Activated CD8-positive, alpha-beta memory T cell treated with anti-CD3 and anti-CD28 coated beads for 1 hour (primary cell): Measurements from ENCODE around the gene EEF1A1.
"Not testable (repeated sequence)": the region's sequence is repeated elsewhere in the genome, so short reads cannot be mapped to it uniquely, and the experiment has no call there.

Source experiments
- DNase-seq, 2 donors: peaks; one replicate each; pipeline ENCODE4 v3.0.0-alpha.2; 2020; ENCODE audit warnings: low read depth in 1 of 2; ENCODE audit errors: extremely low read depth in 1 of 2

EEF1A1 gene

DNA sequence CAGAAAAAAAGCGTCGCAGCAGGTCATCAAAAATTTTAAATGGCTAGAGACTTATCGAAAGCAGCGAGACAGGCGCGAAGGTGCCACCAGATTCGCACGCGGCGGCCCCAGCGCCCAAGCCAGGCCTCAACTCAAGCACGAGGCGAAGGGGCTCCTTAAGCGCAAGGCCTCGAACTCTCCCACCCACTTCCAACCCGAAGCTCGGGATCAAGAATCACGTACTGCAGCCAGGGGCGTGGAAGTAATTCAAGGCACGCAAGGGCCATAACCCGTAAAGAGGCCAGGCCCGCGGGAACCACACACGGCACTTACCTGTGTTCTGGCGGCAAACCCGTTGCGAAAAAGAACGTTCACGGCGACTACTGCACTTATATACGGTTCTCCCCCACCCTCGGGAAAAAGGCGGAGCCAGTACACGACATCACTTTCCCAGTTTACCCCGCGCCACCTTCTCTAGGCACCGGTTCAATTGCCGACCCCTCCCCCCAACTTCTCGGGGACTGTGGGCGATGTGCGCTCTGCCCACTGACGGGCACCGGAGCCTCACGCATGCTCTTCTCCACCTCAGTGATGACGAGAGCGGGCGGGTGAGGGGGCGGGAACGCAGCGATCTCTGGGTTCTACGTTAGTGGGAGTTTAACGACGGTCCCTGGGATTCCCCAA is at the start of gene EEF1A1:
Gene EEF1A1 (minus strand): TSS at position 345 of the 663 bp plus-strand sequence. CDS start 1,006 bp downstream, outside the sequence.
- peak; percentile 99 for DNase-seq

DNA sequence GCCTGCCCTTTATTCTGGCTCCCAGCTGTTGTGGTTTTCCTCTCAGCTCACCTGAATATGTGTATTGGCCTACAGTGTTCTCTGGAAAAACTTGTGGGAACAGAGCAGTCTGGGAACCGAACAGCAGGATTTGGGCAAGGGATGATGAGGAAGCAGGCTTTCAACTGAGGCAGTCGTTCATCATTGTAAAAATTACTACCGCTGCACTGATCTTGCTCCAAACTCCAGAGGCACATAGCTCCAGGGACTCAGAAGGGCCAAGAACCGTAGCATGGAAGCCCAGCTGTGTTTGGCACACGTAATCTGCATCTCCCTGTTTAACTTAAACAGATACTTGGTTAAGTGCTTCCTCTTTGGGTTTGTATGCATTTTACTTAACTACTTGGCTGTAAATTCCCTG is 48.3 kb upstream of the EEF1A1 start:
- DNase-seq, result no peak

DNA sequence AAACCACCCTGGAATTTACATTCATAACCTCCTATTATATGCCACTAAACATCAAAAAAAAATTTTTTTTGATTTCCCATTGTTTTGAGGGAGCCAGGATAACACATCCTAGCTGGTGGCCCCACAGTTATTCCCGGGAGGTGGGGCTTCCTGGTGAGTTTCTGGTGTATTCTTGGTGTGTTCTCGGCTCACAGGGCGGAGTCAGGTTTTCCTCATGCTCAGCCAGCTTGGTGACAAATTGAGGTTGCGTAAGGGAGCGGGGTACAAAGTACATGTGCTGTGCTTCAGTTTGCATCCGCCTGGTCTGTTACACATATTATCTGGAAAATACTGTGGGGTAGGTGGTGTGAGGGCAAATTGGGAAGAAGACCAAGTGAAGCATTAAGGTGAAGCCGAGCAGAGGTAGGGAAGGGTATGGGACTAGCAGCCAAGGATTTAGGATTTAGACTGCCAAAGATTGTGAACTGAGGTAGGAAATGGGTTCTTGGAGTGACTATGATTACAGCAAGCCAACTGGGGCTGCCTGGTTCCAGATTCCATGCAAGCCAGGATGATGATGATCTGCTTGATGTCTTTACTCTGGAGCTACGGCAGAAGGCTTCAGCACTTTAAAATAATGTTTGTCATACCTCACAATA is 46.2 kb upstream of the EEF1A1 start:
- DNase-seq, result no peak

DNA sequence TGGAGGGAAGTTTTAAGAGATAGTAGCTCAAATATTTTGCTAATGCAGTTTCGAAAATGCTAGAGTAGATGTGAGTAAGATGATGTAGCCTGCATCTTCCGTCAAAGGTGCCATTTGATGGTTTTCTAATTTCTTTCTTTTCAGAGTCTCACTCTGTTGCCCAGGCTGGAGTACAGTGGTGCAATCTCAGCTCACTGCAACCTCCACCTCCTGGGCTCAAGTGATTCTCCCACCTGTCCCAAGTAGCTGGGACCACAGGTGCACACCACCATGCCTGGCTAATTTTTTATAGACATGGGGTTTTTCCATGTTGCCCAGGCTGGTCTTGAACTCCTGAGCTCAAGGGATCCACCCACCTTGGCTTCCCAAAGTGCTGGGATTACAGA is 45.6 kb upstream of the EEF1A1 start:
- DNase-seq, result not testable (repeated sequence)

DNA sequence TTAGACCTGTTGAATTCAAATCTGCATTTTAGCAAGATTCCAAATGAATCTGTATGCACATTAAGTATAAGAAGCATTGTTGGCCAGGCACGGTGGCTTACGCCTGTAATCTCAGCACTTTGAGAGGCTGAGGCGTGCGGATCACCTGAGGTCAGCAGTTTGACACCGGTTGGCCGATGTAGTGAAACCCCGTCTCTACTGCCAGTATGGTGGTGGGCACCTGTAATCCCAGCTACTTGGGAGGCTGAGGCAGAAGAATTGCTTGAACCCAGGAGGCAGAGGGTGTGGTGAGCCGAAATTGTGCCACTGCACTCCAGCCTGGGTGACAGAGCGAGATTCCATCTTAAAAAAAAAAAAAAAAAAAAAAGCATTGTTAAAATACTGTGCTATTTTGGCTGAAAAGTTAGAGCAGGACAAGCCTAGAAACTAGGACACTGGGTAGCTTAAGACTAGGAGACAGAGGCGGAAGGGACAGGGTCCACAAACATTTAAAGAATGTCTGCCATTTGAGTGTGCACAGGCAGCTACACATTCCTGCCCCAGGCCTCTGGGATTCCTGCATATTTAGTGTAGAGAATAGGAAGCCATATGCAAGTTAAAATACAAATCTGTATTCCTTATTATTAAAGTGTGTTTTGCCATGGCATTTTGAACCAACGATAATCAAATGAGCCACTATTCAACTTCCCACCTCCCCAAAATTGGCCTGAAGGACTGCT is 45.1 kb upstream of the EEF1A1 start:
- no peak for DNase-seq

DNA sequence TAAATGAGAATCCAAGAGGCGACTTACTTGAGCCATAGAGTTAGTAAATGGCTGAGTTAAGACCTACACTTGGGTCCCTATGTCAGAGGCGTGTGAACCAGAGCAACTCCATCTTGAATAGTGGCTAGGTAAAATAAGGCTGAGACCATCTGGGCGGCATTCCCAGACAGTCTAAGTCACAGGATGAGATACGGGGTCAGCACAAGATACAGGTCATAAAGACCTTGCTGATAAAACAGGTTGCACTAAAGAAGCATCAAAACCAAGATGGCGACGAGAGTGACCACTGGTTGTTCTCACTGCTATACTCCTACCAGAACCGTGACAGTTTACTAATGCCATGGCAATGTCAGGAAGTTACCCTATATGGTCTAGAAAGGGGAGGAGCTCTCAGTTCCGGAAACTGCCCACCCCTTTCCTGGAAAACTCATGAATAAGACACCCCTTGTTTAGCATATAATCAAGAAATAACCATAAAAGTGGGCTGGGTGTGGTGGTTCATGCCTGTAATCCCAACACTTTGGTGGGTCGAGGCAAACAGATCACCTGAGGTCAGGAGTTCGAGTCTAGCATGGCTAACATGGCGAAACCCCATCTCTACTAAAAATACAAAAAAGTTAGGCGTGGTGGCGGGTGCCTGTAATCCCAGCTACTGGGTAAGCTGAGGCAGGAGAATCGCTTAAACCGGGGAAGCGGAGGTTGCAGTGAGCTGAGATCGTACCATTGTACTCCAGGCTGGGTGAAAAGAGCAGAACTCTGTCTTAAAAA is 43.9 kb upstream of the EEF1A1 start:
- DNase-seq, result no peak

DNA sequence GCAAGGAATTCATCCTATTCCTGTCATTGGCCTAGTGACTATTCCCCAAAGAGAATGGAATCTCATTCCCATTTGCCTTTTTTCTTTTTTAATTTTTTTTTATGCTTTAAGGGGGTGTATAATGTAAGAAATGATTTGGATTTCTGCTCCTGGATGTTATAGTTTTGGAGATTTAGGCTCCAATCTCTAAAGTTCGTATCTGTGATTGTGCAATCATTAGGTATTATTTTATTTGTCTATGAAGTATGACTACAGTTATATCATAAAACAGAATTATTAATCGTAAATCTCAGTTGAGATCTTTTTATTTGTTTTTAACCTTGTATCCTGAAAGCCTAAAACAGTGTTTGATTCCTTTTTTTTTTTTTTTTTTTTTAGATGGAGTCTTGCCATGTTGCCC is 41.7 kb upstream of the EEF1A1 start:
- DNase-seq, result no peak

DNA sequence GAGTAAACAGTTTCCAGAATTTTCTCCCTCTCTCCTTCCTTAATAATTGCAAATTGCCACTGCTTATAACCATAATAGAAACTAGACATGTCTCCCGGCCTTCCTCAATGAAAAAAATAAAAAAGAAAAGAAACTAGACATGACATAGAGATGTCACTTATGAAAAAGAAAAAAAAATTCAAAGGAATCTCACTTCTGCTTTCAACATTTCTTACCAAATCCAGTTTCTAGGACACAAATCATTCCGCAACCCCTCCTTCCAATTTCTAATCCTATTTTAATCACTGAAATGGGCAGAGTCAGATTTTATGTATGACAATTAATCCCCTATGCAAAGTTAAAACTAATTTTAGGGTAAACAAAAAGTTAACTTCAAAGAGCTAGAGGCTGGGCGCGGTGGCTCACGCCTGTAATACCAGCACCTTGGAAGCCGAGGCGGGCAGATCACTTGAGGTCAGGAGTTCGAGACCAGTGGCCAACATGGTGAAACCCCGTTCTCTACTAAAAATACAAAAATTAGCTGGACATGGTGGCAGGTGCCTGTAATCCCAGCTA is 40.1 kb upstream of the EEF1A1 start:
- no peak for DNase-seq

DNA sequence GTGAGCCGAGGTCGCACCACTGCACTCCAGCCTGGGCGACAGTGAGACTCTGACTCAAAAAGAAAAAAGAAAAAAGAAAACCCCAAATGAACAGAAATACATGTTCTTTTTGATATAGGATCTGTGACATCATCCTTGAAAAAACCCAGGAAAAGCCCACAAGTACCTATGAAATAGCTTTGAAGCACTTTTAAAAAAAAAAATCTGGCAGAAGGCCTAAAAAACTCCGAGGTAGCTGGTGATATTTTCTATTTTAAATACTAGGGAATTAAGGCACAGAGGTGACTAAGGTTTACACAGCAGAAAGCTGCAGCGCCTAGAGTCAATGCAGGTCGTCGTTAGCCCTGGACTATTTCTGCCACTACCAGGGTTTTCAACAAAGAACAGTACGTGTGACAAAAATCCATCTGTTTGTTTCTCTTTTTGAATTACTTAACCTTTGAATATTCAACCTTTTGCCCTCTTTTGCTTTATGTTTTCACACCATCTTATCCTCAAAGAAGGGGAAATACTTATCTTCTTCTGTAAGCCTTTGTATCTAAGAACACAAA is 39.4 kb upstream of the EEF1A1 start:
- DNase-seq, result no peak

DNA sequence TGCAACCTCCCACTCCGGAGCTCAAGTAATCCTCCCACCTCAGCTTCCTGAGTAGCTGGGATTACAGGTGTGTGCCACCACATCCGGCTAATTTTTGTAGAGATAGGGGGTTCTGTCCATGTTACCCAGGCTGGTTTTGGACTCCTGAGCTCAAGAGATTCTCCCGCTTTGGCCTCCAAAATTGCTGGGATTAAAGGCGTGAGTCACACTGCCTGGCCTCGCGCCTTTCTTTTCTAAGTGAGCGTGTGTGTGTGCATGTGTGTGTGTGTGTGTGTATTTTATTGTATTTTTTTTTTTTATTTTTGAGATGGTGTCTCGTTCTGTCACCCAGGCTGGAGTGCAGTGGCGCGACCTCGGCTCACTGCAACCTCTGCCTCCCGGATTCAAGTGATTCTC is 38.6 kb upstream of the EEF1A1 start:
- not testable (repeated sequence) for DNase-seq

DNA sequence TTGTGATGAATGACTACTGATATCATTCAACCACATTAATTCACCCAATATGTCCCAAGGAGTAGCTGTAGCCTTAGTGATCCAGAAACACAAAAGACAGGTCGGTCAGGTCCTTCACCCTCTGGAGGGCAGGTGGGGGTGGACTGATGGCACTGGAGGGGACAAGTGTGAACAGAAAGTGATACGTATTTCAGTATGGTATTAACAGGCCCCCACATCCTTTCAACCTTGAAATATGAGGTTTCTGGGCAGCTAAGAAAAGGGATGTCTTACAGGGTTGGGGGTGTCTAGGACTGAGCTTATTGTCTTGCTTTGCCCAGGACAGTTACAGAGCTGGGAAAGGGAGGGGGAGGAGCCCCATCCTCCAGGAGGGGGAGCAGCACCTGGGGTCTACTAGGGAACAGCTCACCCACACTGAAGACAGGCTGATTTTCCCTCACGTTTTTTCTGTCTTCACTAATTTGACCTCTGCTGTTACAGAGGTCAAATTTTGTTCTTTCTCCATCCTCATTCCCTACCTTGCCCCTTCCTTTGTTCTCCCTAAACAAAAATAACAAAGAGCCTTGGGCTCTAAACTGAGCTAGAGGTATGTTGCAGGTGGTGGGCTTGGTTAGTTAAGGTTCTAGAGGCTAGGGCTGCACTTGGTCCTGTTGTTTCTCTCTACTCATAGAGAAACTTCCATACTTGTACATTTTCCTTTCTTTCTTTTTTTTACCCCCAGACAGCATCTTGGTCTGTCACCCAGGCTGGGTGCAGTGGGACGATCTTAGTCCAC is 38.0 kb upstream of the EEF1A1 start:
- no peak for DNase-seq

DNA sequence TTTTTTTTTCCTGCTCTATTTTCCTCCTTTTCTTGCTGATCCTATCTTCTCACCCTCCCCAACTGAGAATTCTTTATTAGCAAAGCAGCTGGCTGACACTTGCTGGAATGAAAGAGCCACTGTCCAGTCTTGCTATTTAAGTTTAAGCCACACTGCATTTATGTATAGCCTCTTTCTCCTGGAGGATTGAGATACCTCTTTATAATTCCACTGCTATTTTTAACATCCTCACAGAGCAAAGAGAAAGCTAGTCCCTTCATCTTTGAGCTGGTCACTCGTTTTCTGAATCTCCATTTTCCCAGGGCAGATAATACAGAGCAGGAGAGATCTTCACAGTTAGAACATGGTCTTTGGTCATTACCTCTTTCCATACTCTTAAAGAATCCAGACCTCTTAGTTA is 36.0 kb upstream of the EEF1A1 start:
- no peak for DNase-seq

DNA sequence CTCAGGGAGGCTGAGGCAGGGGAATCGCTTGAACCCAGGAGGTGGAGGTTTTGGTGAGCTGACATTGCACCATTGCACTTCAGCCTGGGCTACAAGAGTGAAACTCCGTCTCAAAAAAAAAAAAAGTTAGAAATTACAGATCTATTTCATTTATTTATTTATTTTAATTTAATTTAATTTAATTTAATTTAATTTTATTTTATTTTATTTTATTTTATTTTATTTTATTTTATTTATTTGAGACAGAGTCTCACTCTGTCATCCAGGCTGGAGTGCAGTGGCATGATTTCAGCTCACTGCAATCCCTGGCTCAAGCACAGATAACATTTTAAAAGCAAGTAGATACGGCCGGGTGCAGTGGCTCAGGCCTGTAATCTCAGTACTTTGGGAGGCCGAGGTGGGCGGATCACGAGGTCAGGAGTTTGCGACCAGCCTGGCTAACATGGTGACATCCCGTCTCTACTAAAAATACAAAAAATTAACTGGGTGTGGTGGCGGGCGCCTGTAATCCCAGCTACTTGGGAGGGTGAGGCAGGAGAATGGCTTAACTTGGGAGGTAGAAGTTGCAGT is 34.6 kb upstream of the EEF1A1 start:
- DNase-seq, result not testable (repeated sequence)

DNA sequence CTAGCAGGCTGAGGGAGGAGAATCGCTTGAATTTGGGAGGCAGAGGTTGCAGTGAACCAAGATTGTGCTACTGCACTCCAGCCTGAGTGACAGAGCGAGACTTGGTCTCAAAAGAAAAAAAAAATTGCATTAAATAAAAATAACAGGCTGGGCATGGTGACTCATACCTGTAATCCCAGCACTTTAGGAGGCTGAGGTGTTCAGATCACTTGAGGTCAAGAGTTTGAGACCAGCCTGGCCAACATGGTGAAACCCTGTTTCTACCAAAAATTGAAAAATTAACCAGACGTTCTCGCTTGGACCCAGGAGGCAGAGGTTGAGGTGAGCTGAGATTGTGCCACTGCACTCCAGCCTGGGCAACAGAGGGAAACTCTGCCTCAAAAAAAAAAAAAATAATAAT is 30.3 kb upstream of the EEF1A1 start:
- not testable (repeated sequence) for DNase-seq

DNA sequence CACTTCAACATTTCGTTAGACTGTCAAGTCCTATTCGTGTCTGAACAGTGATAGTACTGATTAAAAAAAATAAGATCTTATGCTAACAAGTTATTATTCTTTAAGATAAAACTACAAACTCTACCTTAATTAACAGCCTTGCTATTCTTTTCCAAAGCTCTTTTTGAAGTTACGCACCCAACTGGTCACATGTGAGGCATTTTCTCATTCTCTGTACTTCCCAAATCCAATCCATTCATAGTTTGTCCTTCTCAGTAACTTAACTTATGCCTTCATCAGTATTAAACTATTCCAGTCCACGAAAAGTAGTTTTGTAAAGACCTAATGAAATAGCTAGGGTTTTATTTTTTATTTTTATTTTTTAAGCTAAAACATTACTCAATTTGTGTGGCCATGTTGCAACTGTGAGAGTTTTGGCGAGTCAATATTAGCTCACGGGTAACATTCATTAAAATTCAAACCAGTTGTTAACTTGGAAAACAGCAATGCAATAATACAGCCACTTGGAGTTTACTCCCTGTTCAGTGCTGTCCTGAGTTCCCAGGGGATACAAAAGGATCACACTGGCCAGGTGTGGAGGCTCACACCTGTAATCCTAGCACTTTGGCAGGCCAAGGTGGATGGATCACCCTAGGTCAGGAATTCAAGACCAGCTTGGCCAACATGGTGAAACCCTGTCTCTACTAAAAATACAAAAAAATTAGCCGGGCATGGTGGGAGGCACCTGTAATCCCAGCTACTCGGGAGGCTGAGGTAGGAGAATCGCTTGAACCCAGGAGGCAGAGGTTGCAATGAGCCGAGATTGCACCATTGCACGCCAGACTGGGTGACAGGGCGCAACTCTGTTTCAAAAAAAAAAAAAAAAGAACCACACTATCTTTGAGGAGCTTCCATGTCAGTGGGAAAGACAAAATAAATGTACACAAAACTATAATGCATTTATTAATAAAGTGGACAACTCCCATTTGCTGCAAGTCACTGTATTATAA is 27.9 kb upstream of the EEF1A1 start:
- no peak for DNase-seq

DNA sequence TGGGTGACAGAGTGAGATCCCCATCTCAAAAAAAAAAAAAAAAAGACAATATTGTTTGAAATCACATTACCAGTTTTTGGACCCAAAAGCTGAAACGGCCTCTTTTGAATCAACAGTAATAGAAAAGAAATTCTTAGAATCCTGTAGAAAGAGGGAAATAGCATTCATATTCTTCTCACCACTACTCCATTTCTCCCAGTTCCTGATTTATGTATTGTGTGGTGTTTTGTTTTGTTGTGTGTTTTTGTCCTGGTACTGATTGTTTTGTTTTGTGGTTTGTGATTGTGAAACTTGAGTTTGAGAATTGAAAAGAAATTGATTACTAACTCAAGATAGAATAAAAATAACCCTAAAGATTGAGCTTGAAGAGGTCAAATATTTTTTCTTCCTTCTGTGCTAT is 26.2 kb upstream of the EEF1A1 start:
- no peak for DNase-seq

DNA sequence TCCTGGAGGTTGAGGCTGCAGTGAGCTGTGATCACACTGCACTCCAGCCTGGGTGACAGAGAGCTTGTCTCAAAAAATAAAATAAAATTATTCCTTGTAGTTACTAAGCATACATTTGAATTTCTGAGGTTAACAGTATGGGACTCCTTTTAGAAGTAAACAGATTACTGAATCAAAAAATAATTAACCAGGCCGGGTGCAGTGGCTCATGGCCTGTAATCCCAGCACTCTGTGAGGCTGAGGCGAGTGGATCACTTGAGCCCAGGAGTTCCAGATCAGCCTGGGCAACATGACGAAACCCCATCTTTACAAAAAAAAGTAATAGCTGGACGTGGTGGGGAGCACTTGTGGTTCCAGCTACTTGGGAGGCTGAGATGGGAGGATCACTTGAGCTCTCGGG is 22.1 kb upstream of the EEF1A1 start:
- no peak for DNase-seq

DNA sequence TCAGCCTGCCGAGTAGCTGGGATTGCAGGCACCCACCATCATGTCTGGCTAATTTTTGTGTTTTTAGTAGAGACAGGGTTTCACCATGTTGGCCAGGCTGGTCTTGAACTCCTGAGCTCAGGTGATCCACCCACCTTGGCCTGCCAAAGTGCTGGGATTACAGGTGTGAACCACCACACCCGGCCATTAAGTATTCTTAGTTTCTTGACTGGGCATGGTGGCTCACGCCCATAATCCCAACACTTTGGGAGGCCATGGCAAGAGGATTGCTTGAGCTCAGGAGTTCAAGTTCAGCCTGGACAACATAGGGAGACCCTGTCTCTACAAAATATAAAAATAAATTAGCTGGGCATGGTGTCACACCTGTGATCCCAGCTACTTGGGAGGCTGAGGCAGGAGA is 21.6 kb upstream of the EEF1A1 start:
- DNase-seq, result not testable (repeated sequence)
